GM12892 (cell line): ENCODE data around the gene CD247.

Experiments
- POLR2A ChIP-seq: IDR thresholded peaks from 2 replicates; pipeline ENCODE4 v1.6.1; 2011; ENCODE audit warnings: low read depth, low read length, control low read depth
- POLR2AphosphoS5 ChIP-seq: IDR thresholded peaks from 2 replicates; pipeline ENCODE4 v1.6.1; 2011; ENCODE audit warnings: low read depth, low read length, control low read depth
- TAF1 ChIP-seq: IDR thresholded peaks from 2 replicates; pipeline ENCODE4 v1.6.1; 2011; ENCODE audit warnings: low read depth, mild to moderate bottlenecking, control low read depth, low read length, borderline replicate concordance

DNA sequence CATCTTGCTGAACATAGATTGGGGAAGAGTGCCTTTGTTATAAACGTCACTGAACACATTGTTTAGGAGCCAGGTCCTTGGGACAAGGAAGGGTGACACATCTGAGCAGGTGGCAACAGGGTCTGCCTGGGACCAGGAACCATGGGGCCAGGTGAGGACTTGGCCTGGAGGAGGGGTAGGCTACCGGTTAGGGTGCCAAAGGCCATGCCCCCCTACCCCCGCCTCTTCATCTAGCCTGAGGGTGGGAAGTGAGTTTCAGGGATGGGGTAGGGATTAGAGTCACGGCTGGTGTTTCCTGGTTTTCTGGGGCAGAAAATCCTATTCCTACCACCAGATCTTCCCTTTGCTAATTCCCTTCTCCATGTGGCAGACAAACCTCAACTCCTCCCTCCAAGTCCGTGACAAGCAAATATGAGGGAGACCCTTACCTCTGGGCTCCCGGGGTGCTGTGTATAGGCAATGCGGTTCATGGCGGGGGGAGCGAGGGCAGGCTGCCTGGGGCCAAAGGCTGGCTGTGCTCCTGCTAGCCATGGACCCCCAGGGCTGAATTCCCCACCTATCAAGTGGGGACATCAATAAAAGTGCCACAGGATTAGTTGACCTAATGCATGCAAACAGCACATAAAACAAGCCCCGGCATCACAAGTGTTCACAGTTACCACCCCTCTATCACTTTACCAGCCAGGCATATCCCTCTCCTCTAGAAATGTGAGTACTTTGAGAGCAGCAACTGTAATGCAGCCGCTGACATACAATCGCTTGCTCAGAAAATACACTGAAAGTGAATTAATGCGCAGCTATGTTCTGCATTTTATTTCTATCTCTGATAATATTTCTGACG lies 14.5 kb downstream of the CD247 start:
- no peak for TF ChIP-seq POLR2AphosphoS5
- no peak for TF ChIP-seq POLR2A
- TF ChIP-seq TAF1, result no peak
